Measurements from ENCODE around the gene SRCIN1. TPM values are rescaled to one million over a fixed set of nuclear protein-coding genes. Genes with fewer than 3 reads are reported as not detected.
"Not testable (repeated sequence)": the region's sequence is repeated elsewhere in the genome, so short reads cannot be mapped to it uniquely, and the experiment has no call there.

SRCIN1 gene
- total RNA-seq, 1 donor from 2014 or later = not detected

DNA sequence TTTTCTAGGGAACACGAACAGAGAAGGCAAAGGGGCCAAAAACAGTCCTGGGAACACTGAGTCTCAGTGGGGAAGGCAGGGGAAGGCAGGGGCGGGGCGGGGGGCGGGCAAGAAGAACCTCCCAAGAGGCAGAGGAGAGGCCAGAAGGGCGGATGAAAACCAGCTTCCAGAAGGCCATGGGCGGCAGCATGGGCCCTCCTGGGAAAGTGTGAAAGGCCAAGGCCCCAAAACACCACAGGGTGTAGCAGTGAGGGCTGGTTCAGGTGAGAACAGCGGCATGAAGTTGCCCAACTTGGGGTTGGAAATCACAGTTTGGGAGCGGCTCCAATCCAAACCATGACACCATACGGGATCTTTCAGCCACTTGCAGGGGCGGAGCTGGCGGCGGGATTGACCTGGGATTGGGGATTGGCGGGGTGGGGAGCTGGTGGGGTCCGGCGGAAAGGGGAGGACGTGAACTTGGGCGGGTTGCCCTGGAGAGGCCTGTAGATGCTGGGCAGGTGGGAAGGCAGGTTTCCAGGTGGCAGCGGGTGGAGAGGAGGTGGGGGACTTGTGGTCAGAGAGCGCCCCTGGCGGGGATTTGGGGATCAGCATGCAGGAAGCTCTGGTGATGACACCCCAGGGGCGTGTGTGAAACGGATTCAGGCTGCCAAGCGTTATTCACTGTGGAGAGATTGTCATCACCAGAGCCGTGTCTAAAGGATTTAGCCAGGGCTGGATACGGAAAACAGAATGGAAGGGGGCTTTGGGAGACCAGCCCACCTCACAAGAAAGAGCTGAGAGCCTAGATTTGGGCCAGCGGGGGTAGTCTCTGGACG is 96.6 kb downstream of the SRCIN1 start:
- no peaks in the 10 kb centered on the region for H3K27me3 ChIP-seq
- no peaks in the 10 kb centered on the region for H3K9me3 ChIP-seq
- H3K27ac ChIP-seq = no peak overlapping the region
- no peaks in the 10 kb centered on the region for H3K4me1 ChIP-seq
- H3K4me3 ChIP-seq = no peak overlapping the region
- DNase-seq (ENCODE audit: low spot score in 2 of 2) = peak in 1 of 2 donors; percentile 81
- H3K36me3 ChIP-seq = peaks cover 30 to 52% of the 10 kb centered on the region in 2 donors
- intact Hi-C loops (cut with DNase I) = no loop called here
- TF ChIP-seq, protein P1, sequence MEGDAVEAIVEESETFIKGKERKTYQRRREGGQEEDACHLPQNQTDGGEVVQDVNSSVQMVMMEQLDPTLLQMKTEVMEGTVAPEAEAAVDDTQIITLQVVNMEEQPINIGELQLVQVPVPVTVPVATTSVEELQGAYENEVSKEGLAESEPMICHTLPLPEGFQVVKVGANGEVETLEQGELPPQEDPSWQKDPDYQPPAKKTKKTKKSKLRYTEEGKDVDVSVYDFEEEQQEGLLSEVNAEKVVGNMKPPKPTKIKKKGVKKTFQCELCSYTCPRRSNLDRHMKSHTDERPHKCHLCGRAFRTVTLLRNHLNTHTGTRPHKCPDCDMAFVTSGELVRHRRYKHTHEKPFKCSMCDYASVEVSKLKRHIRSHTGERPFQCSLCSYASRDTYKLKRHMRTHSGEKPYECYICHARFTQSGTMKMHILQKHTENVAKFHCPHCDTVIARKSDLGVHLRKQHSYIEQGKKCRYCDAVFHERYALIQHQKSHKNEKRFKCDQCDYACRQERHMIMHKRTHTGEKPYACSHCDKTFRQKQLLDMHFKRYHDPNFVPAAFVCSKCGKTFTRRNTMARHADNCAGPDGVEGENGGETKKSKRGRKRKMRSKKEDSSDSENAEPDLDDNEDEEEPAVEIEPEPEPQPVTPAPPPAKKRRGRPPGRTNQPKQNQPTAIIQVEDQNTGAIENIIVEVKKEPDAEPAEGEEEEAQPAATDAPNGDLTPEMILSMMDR (IDR thresholded peaks at IDR 0.05) = peak; percentile 25 to 43 (median 42)

- Histone ChIP-seq H3K4me3 (no peak overlapping the region), H3K36me3 (peaks cover 33 to 57% of the 10 kb centered on the region in 2 donors), H3K27me3 (no peaks in the 10 kb centered on the region), H3K9me3 (no peaks in the 10 kb centered on the region), H3K27ac (no peak overlapping the region), H3K4me1 (no peaks in the 10 kb centered on the region)
- DNase-seq (ENCODE audit: low spot score in 2 of 2) = no peak
- TF ChIP-seq, protein P1 (IDR thresholded peaks at IDR 0.05) = no peak
- intact Hi-C loops (cut with DNase I) = no loop called here
Observed at GRCh38 chr17:38508570-38508950, 97.2 kb downstream of the SRCIN1 start.

DNA sequence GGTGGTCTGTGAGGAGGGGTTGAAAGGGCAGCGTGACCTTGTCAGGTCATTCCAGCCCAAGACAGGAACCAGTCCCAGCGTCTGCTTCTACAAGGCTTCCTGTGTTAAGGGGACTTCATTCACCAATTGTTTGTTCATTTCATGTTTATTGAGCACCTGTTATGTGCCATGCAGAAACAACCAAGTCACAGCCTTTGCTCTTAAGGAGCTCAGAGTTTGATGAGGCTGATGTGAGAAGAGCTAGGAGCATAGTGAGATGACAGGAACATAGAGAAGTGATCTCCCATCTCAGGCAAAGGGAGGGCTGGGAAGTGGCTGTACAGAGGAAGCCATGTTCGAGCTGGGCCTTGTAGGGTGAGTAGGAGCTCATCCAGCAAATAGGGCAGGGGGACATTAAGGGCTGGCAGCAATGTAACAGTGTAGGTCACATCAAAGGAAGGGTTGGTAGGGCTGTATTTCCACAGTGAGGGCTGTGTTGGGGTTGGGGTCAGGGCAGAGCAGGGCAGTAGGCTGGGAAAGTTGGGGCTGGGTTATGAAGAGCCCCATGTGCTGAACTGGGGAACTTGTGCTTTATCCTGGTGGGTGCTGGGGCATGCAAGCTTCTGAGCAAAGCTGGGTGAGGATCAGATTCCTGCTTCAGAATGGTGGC is 97.7 kb downstream of the SRCIN1 start:
- H3K36me3 ChIP-seq = peaks cover 38 to 62% of the 10 kb centered on the region in 2 donors
- H3K27ac ChIP-seq = no peak overlapping the region
- no peaks in the 10 kb centered on the region for H3K9me3 ChIP-seq
- H3K4me3 ChIP-seq = no peak overlapping the region
- no peaks in the 10 kb centered on the region for H3K4me1 ChIP-seq
- DNase-seq (ENCODE audit: low spot score in 2 of 2) = no peak
- TF ChIP-seq, protein P1 (IDR thresholded peaks at IDR 0.05) = no peak
- no peaks in the 10 kb centered on the region for H3K27me3 ChIP-seq
- intact Hi-C loops (cut with DNase I) = no loop called here

DNA sequence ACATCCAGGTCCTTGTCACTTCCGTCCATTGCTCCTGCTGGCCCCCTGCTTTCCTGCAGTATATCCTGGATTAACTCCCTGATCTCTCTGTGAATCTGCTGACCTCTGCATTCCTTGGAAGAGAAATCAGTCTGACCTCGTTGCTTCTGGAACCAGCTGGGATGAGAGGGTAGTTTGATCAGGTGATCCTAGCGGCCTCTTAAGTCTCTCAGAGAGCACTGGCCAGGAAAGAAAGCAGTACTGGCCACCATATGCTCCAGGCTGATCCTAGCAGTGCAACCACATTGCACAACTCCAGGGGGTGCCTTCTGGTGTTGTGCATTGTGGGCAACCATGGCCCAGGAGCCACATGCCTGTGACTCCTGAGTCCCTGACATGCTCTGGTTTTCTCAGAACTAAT is 98.3 kb downstream of the SRCIN1 start:
- Histone ChIP-seq H3K9me3 (no peaks in the 10 kb centered on the region), H3K4me3 (no peak overlapping the region), H3K36me3 (peaks cover 42 to 68% of the 10 kb centered on the region in 2 donors), H3K4me1 (no peaks in the 10 kb centered on the region), H3K27me3 (no peaks in the 10 kb centered on the region), H3K27ac (no peak overlapping the region)
- intact Hi-C loops (cut with DNase I) = no loop called here
- TF ChIP-seq, protein P1 (IDR thresholded peaks at IDR 0.05) = no peak
- DNase-seq (ENCODE audit: low spot score in 2 of 2) = no peak

DNA sequence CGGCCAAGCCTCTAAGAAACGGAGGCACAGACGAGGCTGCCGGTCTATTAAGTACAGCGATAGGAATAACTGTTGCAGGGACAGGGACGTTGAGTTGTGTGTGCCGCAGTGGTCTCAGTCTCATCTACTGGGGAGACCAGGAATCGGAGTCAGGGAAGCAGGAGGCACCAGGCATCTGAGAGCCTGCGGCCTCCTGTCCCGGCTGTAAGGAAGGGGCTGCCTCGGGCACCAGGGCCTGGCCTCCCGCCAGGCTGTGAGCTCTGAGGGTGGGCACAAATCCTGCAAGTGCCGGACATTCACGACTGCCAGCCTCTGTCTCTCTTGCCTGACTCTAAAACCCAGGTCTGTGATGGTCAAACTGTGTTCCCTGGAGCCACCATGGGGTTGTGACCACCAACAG is 101.5 kb downstream of the SRCIN1 start:
- Histone ChIP-seq H3K36me3 (peaks cover 50 to 86% of the 10 kb centered on the region in 2 donors), H3K4me1 (no peaks in the 10 kb centered on the region)
- intact Hi-C loops (cut with DNase I) = no loop called here

GRCh38 chr17:38503286-38503913 is 102.4 kb downstream of the SRCIN1 start:
- DNase-seq (ENCODE audit: low spot score in 2 of 2); H3K27ac ChIP-seq; H3K4me3 ChIP-seq; intact Hi-C loops (cut with DNase I); H3K27me3 ChIP-seq; H3K9me3 ChIP-seq; H3K4me1 ChIP-seq: not testable (repeated sequence)
- peaks cover 57 to 94% of the 10 kb centered on the region in 2 donors for H3K36me3 ChIP-seq

More for the DNA sequence above, 101.5 kb downstream of the SRCIN1 start:
- Histone ChIP-seq H3K4me3 (no peak overlapping the region), H3K9me3 (no peaks in the 10 kb centered on the region), H3K27me3 (no peaks in the 10 kb centered on the region), H3K27ac (no peak overlapping the region)
- TF ChIP-seq, protein P1 (IDR thresholded peaks at IDR 0.05) = no peak
- DNase-seq (ENCODE audit: low spot score in 2 of 2) = no peak

DNA sequence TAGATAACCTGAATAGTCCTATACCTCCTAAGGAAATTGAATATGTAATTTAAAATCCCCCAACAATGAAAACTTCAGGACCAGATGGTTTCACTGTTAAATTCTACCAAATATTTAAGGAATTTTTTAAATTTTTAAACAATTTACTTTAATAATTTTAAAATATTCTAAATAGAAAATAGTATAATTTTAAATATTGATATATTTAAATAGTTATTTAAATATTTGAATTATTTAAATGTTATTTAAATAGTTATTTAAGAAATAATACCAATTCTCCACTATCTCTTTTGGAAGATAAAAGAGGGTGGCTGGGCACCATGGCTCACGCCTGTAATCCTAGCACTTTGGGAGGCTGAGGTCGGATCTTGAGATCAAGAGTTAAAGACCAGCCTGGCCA is 104.0 kb downstream of the SRCIN1 start:
- H3K27ac ChIP-seq; H3K4me3 ChIP-seq; H3K9me3 ChIP-seq; DNase-seq (ENCODE audit: low spot score in 2 of 2); intact Hi-C loops (cut with DNase I); H3K4me1 ChIP-seq; H3K27me3 ChIP-seq: not testable (repeated sequence)
- peaks cover 66 to 94% of the 10 kb centered on the region in 2 donors for H3K36me3 ChIP-seq

- H3K27me3 ChIP-seq; H3K27ac ChIP-seq; H3K9me3 ChIP-seq; intact Hi-C loops (cut with DNase I); H3K4me1 ChIP-seq; DNase-seq (ENCODE audit: low spot score in 2 of 2); H3K4me3 ChIP-seq: not testable (repeated sequence)
- H3K36me3 ChIP-seq = peaks cover 63 to 89% of the 10 kb centered on the region in 2 donors
Observed at GRCh38 chr17:38499230-38499629, 106.5 kb downstream of the SRCIN1 start.
